ENCODE data around the gene AP3M1.
"Not testable (repeated sequence)": the region's sequence is repeated elsewhere in the genome, so short reads cannot be mapped to it uniquely, and the experiment has no call there.

AP3M1 gene

DNA sequence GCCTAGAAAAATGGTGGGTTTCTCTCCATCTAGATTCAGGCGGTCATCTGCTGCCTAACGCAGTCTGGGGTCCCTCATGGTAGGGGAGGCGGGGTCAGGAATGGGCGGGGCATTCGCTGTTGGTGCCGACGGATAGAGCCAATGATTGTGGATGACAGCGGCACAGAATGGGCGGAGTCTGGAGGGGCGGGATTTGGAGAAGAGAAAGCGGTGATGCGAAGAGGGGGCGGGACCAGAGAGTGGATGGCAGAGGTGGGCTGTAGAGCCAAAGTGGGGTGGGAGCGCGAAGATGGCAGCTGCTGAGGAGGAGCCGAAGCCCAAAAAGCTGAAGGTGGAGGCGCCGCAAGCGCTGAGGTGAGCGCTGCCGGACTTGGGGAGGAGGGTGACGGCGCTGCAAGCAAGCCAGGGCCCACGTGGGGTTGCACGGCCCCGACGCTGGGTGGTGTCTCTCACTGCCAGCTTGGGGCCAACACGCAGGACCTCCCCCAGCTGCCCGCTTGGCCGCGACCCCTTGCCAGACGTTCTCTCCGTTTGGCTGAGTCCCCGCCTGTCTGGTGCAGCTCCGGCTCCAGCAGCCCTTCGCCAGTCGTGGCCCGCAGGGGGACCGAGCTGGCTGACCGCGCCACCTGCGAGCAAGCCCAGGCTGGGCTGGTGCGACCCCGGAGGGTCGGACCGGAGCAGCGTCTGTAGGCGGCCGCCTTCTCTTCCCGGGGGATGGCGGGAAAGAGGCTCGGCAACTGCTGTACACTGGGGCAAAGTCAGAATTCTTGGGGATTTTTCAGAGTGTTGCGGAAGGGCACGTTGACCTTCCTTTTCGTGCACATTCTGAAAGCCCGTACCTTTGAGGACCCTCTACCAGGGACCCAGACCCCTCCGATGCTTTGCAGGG, 606 bp upstream of the AP3M1 start, which contains the start of gene ADK:
TSS of gene ADK (plus strand) at position 232 of the 889 bp plus-strand sequence. CDS start at position 290, 58 bp downstream.
- peak; percentile 100 for DNase-seq
- Mint-ChIP-seq H3K9me3 (no peaks in the 10 kb centered on the region), H3K36me3 (peaks cover 7% of the 10 kb centered on the region), H3K4me1 (peaks cover 31% of the 10 kb centered on the region), H3K27me3 (no peaks in the 10 kb centered on the region), H3K27ac (no peak within 1 kb of the TSS), H3K4me3 (no peak within 1 kb of the TSS)
- CTCF ChIA-PET: interaction anchor here (1.0 to 2.2 kb wide), 4 partner anchors 25 to 93 kb away, joined by 3 to 11 read pairs (median 4); no protein-coding TSS in a partner anchor

DNA sequence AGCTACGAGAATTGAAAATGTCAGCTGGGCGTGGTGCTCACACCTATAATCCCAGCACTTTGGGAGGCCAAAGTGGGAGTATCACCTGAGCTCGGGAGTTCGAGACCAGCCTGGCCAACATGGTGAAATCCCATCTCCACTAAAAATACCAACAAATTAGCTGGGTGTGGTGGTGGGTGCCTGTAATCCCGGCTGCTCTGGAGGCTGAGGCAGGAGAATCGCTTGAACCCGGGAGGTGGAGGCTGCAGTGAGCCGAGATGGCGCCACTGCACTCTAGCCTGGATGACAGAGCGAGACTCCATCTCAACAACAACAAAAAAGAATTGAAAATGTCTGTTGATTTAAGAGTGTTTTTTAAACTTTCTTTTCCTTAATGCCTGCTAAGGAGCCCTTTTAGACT, 3.6 kb downstream of the AP3M1 start:
- H3K27me3 Mint-ChIP-seq, CTCF ChIA-PET, H3K27ac Mint-ChIP-seq, H3K4me3 Mint-ChIP-seq, DNase-seq, H3K9me3 Mint-ChIP-seq: not testable (repeated sequence)
- Mint-ChIP-seq H3K4me1 (peaks cover 24% of the 10 kb centered on the region), H3K36me3 (peaks cover 11% of the 10 kb centered on the region)

DNA sequence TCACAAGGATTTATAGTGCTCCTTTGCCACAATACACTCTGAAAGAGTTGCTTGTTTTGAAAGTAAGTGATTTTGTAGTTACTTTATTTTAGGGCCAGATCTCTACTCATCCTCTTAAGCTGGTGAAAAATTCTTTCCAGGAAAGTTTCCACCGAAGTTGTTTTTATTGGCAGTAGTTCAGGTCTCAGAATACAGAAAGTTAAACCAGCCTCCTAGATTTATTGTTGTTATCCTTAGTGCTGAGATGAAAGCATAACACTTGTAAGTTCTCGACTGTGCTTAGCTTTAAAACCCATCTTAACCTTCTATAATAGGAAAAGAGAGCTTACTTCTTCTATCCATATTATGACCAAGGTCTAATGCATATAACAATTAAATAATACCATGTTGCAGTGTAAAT, 5.5 kb downstream of the AP3M1 start:
- Mint-ChIP-seq H3K4me1 (peaks cover 21% of the 10 kb centered on the region), H3K9me3 (no peaks in the 10 kb centered on the region), H3K27me3 (no peaks in the 10 kb centered on the region), H3K27ac (no peak overlapping the region), H3K4me3 (no peak overlapping the region), H3K36me3 (peaks cover 12% of the 10 kb centered on the region)
- DNase-seq: no peak
- CTCF ChIA-PET: interaction anchor here (0.9 kb wide), 1 partner anchor 89 kb away, joined by 3 read pairs; no protein-coding TSS in a partner anchor

DNA sequence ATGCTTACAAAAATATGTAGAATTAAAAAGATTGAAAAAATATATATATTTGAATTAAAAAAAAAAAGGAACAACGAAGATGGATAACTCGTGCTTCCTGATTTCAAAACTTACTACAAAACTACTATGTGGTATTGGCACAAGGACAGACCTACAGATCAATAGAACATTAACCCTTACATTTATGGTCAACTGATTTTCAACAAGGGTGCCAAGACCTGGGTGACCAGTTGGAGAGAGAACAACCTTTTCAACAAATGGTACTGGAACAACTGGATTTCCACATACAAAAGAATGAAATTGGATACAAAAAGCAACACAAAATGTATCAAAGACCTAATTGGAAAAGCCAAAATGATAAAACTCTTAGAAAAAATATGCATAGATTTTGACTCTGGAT, 10.1 kb downstream of the AP3M1 start:
- CTCF ChIA-PET: no interaction called here
- Mint-ChIP-seq H3K27me3 (no peaks in the 10 kb centered on the region), H3K4me1 (peaks cover 4% of the 10 kb centered on the region), H3K4me3 (no peak overlapping the region), H3K36me3 (peaks cover 20% of the 10 kb centered on the region), H3K9me3 (no peaks in the 10 kb centered on the region), H3K27ac (no peak overlapping the region)
- DNase-seq: no peak

DNA sequence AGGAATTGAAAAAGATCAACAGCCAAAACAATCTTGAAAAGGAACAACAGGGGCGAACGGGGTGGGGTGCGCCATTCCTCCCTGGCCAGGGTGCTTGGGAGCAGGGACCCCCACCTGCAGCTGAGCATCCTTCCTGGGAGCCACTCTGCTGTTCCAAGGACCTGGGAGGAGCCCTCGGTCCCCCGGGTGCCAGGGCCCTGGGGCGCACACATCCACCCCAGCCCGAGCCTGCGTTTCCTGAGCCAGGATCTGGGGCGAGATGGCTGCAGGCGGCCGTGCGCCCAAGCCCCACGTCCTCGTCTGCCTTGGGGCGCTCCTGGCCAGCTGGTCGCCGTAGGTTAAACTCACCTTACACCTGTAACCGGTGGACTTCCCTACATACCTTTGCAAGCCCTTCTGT, 10.6 kb downstream of the AP3M1 start:
- Mint-ChIP-seq H3K27me3 (no peaks in the 10 kb centered on the region), H3K4me1 (peaks cover 4% of the 10 kb centered on the region), H3K36me3 (peaks cover 23% of the 10 kb centered on the region), H3K27ac (no peak overlapping the region), H3K9me3 (no peaks in the 10 kb centered on the region), H3K4me3 (no peak overlapping the region)
- CTCF ChIA-PET: no interaction called here
- DNase-seq: no peak

DNA sequence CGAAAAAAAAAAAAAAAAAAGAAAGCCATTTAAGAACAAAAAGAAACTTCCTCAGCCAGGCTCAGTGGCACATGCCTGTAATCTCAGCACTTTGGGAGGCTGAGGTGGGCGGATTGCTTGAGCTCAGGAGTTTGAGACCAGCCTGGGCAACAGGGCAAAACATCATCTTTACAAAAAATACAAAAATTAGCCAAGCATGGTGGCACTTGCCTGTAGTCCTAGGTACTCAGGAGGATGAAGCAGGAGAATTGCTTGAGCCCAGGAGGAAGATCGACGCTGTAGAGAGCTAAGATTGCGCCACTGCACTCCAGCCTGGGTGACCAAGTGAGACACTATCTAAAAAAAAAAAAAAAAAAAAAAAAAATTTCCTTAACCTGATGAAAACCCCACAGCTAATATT, 12.0 kb downstream of the AP3M1 start:
- peaks cover 32% of the 10 kb centered on the region for H3K36me3 Mint-ChIP-seq
- DNase-seq: not testable (repeated sequence)
- CTCF ChIA-PET: interaction anchor here (1.8 to 2.5 kb wide), 2 partner anchors 35 to 96 kb away, joined by 6 to 10 read pairs; no protein-coding TSS in a partner anchor

DNA sequence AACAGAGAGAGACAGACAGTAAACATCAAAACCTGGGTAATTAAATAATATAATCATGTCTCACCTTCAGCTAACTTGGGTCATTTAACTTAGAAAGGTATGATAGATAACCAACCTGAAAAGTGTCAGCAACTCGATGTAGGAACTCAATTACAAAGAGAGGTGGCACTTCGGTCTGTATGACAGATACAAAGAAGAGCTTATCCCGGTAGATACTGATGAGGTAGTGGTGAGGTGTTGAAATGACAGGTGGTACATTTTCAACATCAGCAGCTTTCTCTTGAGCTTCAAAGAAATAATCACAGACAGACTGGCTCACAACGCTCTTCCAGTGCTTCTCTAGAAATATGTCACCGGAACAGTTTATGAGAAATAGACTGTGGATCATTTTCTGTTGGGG, 12.6 kb downstream of the AP3M1 start:
- no peak overlapping the region for H3K4me3 Mint-ChIP-seq
- no peak overlapping the region for H3K27ac Mint-ChIP-seq
- H3K27me3 Mint-ChIP-seq: no peaks in the 10 kb centered on the region
- peaks cover 4% of the 10 kb centered on the region for H3K4me1 Mint-ChIP-seq
- H3K9me3 Mint-ChIP-seq: no peaks in the 10 kb centered on the region
- no peak for DNase-seq
- H3K36me3 Mint-ChIP-seq: peaks cover 33% of the 10 kb centered on the region
- CTCF ChIA-PET: interaction anchor here (1.3 to 2.5 kb wide), 3 partner anchors 34 to 97 kb away, joined by 3 to 10 read pairs (median 6); no protein-coding TSS in a partner anchor

More for the DNA sequence above, 12.0 kb downstream of the AP3M1 start:
- not testable (repeated sequence) for H3K27me3 Mint-ChIP-seq, H3K4me3 Mint-ChIP-seq, H3K9me3 Mint-ChIP-seq, H3K4me1 Mint-ChIP-seq, H3K27ac Mint-ChIP-seq

DNA sequence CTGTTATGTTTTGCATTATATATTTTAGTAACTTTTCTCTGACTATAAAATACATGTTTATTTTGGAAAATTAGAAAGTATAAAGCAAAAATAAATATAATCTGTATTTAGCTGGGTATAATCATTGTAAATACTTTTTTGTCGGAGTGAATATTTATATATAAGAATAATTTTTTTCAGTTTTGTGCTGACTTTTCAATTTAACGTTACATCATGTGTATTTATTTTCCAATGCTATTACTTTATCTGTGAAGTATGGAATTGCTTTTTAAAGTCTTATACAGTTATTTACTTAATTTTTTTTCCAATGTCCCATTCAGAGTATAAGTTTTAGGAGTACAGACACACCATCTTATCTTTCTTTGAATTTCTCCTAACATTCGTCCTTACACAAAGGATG, 15.2 kb downstream of the AP3M1 start:
- H3K4me1 Mint-ChIP-seq: no peaks in the 10 kb centered on the region
- no peak overlapping the region for H3K4me3 Mint-ChIP-seq
- CTCF ChIA-PET: no interaction called here
- H3K27ac Mint-ChIP-seq: no peak overlapping the region
- peaks cover 39% of the 10 kb centered on the region for H3K36me3 Mint-ChIP-seq
- DNase-seq: no peak
- no peaks in the 10 kb centered on the region for H3K9me3 Mint-ChIP-seq
- no peaks in the 10 kb centered on the region for H3K27me3 Mint-ChIP-seq

DNA sequence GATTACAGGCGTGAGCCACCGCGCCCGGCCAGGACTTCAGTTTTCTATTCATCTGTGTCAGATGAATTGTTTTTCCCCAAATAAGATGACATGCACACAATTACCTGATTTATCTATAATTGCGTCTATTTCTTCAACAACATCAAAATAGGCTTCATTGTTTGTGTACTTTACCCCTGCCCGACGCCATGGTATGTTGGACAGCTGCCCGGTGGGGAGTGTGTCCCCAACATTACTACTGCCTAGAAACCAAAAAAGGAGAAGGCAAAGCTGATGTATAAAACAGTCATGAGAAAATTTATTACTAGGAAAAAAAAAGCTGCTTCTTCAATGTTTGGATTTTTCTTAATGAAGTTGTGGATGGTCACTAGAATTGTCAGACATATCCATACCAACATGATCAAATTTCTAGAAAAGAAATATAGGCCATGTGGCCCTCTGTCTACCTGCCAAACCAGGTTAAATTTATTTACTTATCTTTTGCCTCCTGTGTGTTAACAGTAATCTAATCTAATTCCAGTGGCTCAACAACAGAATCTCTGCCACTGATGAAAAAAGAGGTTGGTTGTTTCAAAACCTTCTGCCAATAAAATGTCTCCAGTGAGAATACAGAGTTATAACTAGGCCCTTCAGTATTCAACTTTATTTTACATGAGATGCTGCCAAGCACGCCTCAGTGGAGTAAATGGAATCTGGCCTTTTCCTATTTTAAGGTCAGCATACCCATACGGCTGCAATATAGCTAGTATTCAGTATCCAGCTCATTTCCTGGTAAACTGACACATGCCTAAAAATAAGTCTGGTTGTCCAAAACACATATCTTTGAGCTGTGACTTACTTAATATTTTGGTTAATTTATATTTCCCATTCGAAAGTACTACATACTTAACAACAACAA, 16.5 kb downstream of the AP3M1 start:
- H3K4me1 Mint-ChIP-seq: no peaks in the 10 kb centered on the region
- CTCF ChIA-PET: interaction anchor here (1.0 to 1.2 kb wide), 2 partner anchors 13 to 79 kb away, joined by 3 to 4 read pairs; no protein-coding TSS in a partner anchor
- no peaks in the 10 kb centered on the region for H3K27me3 Mint-ChIP-seq
- DNase-seq: no peak
- peaks cover 42% of the 10 kb centered on the region for H3K36me3 Mint-ChIP-seq
- H3K9me3 Mint-ChIP-seq: no peaks in the 10 kb centered on the region
- no peak overlapping the region for H3K27ac Mint-ChIP-seq
- H3K4me3 Mint-ChIP-seq: no peak overlapping the region

DNA sequence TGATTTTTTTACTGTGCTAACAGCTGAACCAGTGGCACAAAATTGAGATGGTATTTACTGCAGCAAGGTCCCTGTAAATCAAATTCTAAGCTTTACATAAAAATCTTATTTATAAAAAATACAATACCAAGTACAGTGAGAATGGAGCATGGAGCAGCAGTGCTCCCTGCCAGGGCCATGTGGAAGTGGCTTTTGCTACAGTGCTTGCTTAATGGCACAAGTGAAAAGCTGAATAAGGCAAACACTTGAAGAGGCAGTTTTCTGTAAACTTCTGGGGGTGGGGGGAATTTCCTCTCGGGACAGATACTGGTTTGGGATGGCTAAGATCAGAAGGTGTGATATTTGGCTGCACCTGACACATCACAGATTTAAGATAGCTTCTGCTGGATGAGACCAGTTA, 27.5 kb downstream of the AP3M1 start:
- CTCF ChIA-PET: interaction anchor here (0.8 to 1.6 kb wide), 3 partner anchors 13 to 237 kb away, joined by 3 to 5 read pairs (median 3); no protein-coding TSS in a partner anchor
- peak overlapping the region; percentile 56 for H3K27ac Mint-ChIP-seq
- no peaks in the 10 kb centered on the region for H3K27me3 Mint-ChIP-seq
- no peak for DNase-seq
- H3K4me3 Mint-ChIP-seq: no peak overlapping the region
- no peaks in the 10 kb centered on the region for H3K4me1 Mint-ChIP-seq
- peaks cover 63% of the 10 kb centered on the region for H3K36me3 Mint-ChIP-seq
- no peaks in the 10 kb centered on the region for H3K9me3 Mint-ChIP-seq

DNA sequence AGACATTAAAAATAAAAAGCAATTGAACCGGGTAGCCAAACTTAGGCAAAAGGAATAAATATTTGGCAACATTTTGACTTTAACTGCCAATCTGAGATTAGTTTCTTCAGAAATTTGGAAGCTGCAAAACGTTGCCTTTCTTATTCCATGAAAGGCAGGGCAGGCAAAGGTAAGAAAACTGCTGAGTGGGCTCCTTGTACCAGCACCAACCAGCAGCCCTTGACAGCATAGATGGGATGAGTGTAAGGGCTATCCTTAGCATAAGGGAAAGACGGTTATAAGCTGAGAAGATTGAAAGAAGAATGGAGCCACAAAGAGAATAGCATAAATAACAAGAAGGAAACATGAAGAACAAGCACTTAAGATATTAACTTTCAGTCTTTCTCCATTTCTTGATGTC, 28.6 kb downstream of the AP3M1 start:
- Mint-ChIP-seq H3K36me3 (peaks cover 69% of the 10 kb centered on the region), H3K9me3 (no peaks in the 10 kb centered on the region), H3K4me1 (no peaks in the 10 kb centered on the region), H3K27ac (no peak overlapping the region), H3K4me3 (no peak overlapping the region), H3K27me3 (no peaks in the 10 kb centered on the region)
- no peak for DNase-seq
- CTCF ChIA-PET: interaction anchor here (1.3 to 1.6 kb wide), 2 partner anchors 12 kb away, joined by 3 to 4 read pairs; no protein-coding TSS in a partner anchor

DNA sequence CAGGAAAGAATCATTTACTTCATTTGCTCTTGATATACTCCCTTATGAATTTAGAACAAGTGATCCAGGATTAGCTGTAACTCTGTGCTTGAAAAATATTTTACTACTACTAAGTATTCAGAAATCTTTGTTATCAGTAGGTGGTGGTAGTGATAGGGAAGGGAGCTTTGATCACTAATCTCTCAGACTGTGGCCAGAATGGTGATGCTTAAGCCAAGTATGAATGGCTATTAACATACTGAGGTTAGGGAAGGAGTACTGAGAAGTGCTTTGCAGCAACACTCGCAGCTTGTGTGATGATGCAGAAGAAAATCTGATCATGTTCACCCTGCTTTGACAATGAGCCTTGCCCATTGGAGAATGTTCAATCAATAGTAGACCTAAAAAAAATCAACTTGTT, 29.3 kb downstream of the AP3M1 start:
- no peak overlapping the region for H3K4me3 Mint-ChIP-seq
- no peaks in the 10 kb centered on the region for H3K27me3 Mint-ChIP-seq
- no peak overlapping the region for H3K27ac Mint-ChIP-seq
- H3K4me1 Mint-ChIP-seq: no peaks in the 10 kb centered on the region
- no peaks in the 10 kb centered on the region for H3K9me3 Mint-ChIP-seq
- peaks cover 73% of the 10 kb centered on the region for H3K36me3 Mint-ChIP-seq
- CTCF ChIA-PET: interaction anchor here (1.3 kb wide), 1 partner anchor 13 kb away, joined by 4 read pairs; no protein-coding TSS in a partner anchor
- DNase-seq: no peak

DNA sequence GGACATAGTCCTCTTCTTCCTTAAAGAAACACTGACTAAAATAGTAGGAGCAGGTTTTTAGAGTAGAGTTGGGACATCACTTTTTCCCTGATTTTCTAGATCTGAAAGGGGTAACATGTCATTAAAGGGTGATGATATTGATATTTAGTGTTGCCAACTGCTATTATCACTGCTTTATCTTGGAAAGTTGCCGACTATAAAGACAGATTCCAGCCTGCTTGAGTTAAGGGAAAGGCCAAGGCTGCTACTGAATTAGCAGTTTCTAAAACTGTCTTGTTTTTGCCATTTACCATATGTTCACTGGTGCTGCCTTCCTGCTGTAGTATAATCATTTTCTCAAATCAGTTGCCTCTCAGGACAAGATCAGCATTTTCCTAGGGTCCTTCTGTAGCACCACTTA, 29.7 kb downstream of the AP3M1 start:
- Mint-ChIP-seq H3K27me3 (no peaks in the 10 kb centered on the region), H3K27ac (no peak overlapping the region), H3K4me1 (no peaks in the 10 kb centered on the region), H3K4me3 (no peak overlapping the region), H3K36me3 (peaks cover 73% of the 10 kb centered on the region), H3K9me3 (no peaks in the 10 kb centered on the region)
- no peak for DNase-seq
- CTCF ChIA-PET: interaction anchor here (1.3 kb wide), 1 partner anchor 13 kb away, joined by 4 read pairs; no protein-coding TSS in a partner anchor

DNA sequence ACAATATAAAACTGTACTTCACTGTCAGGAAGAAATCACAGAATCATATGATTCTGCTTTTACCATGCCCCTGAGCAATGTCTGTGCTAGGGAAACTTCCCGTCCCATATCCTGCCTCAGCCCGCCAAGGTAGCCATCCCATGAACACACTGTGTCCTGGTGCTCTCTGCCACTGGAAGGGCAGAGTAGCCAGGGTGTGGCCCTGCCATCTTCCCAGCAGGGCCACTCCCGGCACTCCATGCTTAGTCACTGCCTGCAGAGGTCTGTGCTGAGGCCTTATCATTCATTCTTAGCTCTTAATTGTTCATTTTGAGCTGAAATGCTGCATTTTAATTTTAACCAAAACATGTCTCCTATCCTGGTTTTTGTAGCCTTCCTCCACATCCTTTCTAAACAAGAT, 31.8 kb downstream of the AP3M1 start:
- CTCF ChIA-PET: no interaction called here
- H3K9me3 Mint-ChIP-seq: no peaks in the 10 kb centered on the region
- H3K27ac Mint-ChIP-seq: no peak overlapping the region
- H3K4me1 Mint-ChIP-seq: no peaks in the 10 kb centered on the region
- DNase-seq: no peak
- no peak overlapping the region for H3K4me3 Mint-ChIP-seq
- no peaks in the 10 kb centered on the region for H3K27me3 Mint-ChIP-seq
- H3K36me3 Mint-ChIP-seq: peaks cover 75% of the 10 kb centered on the region
